ENCODE data around the gene TINAG. TPM values are rescaled to one million over a fixed set of nuclear protein-coding genes. Genes with fewer than 3 reads are reported as not detected.

TINAG gene
- total RNA-seq, 1 donor from 2014 or later: not detected

- Histone ChIP-seq H3K27me3 (ENCODE audit: low read depth) (no peaks in the 10 kb centered on the region), H3K36me3 (no peaks in the 10 kb centered on the region), H3K4me1 (no peaks in the 10 kb centered on the region), H3K4me3 (no peak overlapping the region), H3K27ac (no peak overlapping the region), H3K9me3 (no peaks in the 10 kb centered on the region)
- intact Hi-C loops (cut with DNase I): no loop called here
- ATAC-seq (no peak), DNase-seq (no peak)
- no peak for TF ChIP-seq CTCF (IDR thresholded peaks at IDR 0.05)
These were observed 23.9 kb upstream of the TINAG start for GRCh38 chr6:54284161-54284860.

GRCh38 chr6:54285595-54285994, 22.6 kb upstream of the TINAG start:
- no peak overlapping the region for H3K27ac ChIP-seq
- no peaks in the 10 kb centered on the region for H3K36me3 ChIP-seq
- no peak overlapping the region for H3K4me3 ChIP-seq
- no peak for TF ChIP-seq CTCF (IDR thresholded peaks at IDR 0.05)
- H3K9me3 ChIP-seq: no peaks in the 10 kb centered on the region
- no peak for ATAC-seq
- no peaks in the 10 kb centered on the region for H3K27me3 ChIP-seq (ENCODE audit: low read depth)
- no peak for DNase-seq
- H3K4me1 ChIP-seq: no peaks in the 10 kb centered on the region
- intact Hi-C loops (cut with DNase I): no loop called here

- TF ChIP-seq CTCF (IDR thresholded peaks at IDR 0.05): no peak
- no peaks in the 10 kb centered on the region for H3K9me3 ChIP-seq
- H3K27me3 ChIP-seq (ENCODE audit: low read depth): no peaks in the 10 kb centered on the region
- ATAC-seq (no peak), DNase-seq (no peak)
- no peak overlapping the region for H3K4me3 ChIP-seq
- no peak overlapping the region for H3K27ac ChIP-seq
- intact Hi-C loops (cut with DNase I): no loop called here
- no peaks in the 10 kb centered on the region for H3K36me3 ChIP-seq
- H3K4me1 ChIP-seq: no peaks in the 10 kb centered on the region
These were observed 22.1 kb upstream of the TINAG start for GRCh38 chr6:54286141-54286540.

GRCh38 chr6:54288474-54288873, 19.8 kb upstream of the TINAG start:
- no peaks in the 10 kb centered on the region for H3K36me3 ChIP-seq
- intact Hi-C loops (cut with DNase I): no loop called here
- no peak overlapping the region for H3K4me3 ChIP-seq
- no peaks in the 10 kb centered on the region for H3K27me3 ChIP-seq (ENCODE audit: low read depth)
- ATAC-seq: no peak
- no peak for TF ChIP-seq CTCF (IDR thresholded peaks at IDR 0.05)
- H3K27ac ChIP-seq: no peak overlapping the region
- DNase-seq: no peak
- no peaks in the 10 kb centered on the region for H3K9me3 ChIP-seq
- no peaks in the 10 kb centered on the region for H3K4me1 ChIP-seq

- Histone ChIP-seq H3K27me3 (ENCODE audit: low read depth) (no peaks in the 10 kb centered on the region), H3K4me1 (no peaks in the 10 kb centered on the region), H3K9me3 (no peaks in the 10 kb centered on the region), H3K27ac (no peak overlapping the region), H3K36me3 (no peaks in the 10 kb centered on the region), H3K4me3 (no peak overlapping the region)
- intact Hi-C loops (cut with DNase I): no loop called here
- ATAC-seq (no peak), DNase-seq (no peak)
- no peak for TF ChIP-seq CTCF (IDR thresholded peaks at IDR 0.05)
These were observed 18.8 kb upstream of the TINAG start for GRCh38 chr6:54289426-54289825.
